HG02610 (cell line): Measurements from ENCODE around the gene LZIC.

Source experiments
- ATAC-seq: cut with Tn5 transposase; IDR thresholded peaks from one replicate; pipeline ENCODE4 v1.9.1; 2021; ENCODE audit warnings: mild to moderate bottlenecking, moderate library complexity; ENCODE audit not compliant: unreplicated experiment

Gene LZIC

DNA sequence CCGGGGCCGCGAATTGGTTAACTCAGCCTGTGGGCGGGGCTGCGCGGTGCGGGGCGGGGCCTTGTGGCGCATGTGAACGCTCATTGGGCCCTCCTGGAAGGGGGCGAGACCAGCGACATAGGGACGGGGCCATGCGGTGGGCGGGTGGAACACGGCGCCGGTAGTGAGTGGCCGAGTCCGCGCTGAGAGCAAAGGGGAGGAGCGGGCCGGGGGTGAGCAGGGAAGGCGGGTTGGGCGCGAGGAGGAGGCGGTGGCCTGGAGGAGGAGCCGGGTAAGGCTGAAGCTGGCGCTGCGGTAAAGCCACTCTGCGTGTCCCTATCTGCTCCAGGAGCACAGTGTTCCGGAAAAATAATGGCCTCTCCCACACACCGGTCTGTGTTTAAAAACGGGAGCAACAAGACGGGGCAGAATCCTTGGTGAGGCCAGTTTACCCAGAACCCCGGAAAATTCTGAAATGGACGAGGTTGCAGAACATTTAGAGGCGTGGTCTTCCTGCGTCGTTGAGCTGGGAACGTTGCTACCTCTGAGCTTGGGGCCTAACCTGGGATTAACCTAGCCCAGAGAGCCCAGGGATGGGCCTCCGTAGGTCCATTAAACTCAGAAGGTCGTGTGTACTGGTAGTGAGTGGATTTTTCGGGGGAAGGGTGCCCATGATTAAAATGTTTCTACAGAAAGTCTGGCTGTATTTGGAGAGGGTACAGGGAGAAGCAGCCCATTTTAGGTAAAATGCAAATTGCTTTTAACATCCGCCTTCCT, 32.6 kb downstream of the LZIC start:
- peak; percentile 94 for ATAC-seq

DNA sequence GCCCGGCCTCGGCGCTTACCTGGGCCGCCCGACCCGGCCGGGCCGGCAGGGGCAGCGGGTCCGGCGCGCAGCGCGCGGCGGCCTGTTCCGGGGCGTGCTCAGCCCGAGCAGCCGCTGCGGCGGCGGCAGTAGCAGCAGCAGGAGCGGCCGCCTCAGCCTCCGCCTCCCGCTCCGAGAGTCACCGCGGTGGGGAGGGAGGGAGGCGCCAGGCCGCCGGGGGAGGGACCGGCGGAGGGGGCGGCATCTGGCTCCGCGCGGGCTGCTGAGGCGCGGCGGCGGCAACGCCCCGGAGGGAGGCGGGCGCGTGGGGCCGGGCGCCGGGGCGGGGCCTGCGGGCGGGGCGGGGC, 33.1 kb downstream of the LZIC start, which contains the start of gene CTNNBIP1:
TSS of gene CTNNBIP1 (minus strand) at position 194 of the 347 bp plus-strand sequence. CDS start 38,205 bp downstream, outside the sequence.
- ATAC-seq: peak; percentile 75

DNA sequence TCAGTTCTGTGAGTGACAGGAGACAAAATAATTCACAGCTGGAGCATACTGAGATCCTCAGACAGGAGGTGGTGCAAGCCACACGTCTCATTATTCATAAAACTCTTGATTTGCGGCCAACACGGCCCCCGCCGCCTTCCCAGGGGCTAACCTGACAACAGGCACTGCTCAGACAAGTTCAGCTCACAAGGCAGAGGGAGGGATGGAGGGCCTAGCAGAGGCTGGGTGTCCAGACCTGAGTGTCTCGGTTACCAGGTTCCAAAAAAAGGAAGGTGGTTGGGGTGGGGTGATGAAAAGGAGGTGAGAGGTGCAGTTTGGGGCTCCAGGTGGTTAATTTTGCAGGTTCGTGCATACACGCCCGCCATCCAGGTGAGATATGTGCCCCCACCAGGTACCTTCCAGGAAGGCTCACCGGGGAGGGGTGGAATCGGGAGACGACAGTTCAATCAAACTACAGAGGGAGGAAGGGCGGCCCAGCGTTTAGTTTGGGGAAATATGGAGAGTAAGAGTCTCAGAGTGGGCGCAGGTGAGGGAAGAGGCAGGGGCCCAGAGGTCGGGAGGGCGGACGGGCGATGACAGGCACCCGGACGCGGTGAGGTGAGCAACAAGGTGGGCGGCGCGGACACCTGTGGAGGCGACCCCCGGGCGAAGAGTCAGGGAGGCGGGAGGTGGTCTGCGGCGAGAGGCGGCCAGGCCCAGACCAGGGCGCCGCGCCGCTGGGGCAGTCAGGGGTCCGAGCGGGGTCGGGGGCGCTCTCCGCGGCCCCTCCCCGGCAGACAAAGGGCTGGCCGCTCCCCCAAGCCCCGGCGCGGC, 33.8 kb downstream of the LZIC start:
- ATAC-seq: no peak

GRCh38 chr1:9908871-9909233, 34.3 kb downstream of the LZIC start:
- no peak for ATAC-seq

DNA sequence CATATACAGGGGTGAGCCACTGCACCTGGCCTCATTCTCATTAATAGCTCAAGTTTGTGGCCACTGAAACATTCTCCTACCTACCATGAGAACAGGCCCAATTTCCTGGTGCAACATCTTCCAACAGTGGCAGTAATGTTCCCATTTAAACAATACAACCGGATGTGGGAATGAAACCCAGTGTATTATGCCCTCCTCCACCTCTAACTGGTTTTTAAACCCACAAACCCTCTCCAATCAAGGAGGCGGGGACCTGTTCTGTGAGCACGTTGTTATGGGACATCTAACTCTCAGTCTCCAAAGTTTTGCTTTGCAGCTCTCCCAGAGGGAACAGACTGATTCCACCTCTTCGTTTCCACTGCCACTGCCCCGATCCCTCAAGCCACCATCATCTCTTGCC, 35.8 kb downstream of the LZIC start:
- ATAC-seq: no peak

- no peak for ATAC-seq
Measured at GRCh38 chr1:9906466-9906865, 36.7 kb downstream of the LZIC start.

DNA sequence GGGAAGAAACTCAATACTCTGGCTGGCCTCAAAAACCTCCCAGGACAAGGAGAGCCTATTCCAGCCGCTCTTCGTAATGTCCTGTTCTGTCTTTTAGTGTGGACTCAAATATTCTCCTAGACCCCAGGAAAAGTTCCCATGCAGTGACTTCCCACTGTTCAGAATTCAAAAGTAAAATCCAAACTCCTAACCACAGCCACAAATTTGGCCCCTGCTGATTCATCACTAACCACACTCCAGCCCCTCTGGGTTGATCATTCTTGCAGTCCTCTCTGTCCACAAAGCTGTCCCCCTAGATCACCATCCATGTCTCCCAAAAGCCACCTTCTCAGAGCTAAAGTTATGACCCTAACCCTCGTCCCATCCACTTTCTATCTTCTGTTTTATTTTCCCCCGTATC, 38.2 kb downstream of the LZIC start:
- no peak for ATAC-seq

DNA sequence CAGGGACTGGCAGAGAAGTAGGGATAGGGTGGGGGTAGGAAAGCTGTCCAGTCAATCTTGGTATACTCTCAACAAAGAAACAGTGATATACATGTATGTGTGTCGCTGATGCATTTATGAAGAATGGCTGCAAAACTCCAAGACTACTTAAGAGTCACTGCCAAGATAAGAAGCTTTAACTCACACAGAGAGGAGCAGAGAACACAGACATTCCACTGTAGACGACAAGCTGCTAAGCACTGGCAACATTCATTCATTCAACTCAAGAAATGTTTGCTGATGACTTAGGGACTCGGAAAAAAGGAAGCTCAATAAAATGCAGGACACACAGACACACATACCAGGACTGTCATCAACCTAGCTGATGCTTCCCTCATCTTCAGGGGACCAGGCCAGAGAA, 38.6 kb downstream of the LZIC start:
- ATAC-seq: no peak

DNA sequence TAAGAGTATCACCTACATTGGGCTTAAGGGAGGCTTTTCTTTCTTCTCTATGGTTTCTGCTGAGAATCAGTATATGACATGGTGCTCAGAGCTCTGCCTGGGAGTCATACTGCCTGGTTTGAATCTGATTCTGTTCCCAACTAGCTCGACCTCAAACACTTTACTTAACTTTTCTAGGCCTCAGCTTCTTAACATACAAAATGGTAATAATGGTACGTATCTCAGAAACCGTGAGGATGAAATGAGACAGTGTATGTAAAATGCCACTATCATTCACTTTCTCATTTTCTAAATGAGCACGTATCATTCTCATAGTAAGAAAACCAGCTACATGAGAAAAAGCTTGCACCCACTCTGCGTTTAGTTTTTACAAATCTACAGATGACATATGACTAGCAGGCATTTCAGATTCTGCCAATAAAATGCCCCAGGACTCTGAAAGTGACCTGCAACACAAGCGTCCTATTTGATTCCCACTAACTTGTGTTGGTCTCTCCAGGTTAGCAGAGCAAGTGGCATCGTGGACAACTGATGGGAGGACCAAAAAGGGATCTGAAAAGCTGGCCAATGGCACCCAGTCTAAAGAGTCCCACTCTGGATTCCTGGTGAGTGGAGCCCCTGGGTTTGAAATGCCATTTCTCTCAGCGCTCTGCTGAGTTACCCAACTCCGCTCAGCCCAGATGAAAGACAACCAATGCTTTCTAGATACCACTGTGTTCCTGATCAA, 39.2 kb downstream of the LZIC start:
- peak; percentile 58 for ATAC-seq

- ATAC-seq: no peak
Measured at GRCh38 chr1:9902060-9902452, 41.1 kb downstream of the LZIC start.

DNA sequence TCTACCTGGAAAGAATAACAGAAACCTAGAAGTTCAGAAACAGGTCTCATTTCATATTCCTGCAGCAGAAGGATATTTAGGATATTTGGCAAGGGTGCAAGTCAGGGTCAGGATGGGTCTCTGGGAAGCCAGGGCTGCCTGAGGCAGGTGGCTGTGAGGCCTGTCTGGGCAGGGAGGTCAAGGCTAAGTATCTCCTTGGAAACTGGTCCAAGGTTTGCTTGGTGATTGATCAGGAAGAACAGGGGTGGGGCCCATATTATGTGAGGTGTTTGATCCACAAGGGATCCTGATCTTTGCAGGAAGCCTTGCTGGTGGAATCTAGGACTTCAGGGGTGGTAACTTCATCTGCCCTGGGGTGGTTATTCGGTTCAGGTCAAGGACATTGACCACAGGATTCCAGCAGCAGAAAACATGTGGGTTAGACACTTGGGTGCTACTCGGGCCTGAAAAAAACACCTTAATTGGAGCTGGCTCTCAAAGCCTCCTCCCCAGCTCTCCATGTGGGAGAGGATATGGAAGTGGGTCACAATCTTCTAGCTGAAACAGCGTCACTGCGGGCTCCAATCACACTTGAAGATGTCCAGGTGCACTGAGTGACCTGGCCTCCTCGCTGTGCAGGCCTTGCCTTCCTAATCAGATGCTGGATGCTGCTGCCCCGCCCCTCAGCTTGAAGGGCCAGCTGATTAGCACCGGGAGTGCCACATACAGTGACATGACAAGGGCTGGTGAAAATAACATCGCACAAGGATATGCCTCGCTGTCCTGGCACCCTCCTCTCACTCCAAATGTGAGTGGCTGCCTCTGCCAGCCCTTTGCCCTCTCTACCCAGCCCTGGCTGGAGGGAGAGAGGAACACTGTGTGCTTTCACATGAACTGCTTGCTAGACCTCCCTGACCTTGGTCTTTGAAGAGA, 41.8 kb downstream of the LZIC start:
- ATAC-seq: no peak

DNA sequence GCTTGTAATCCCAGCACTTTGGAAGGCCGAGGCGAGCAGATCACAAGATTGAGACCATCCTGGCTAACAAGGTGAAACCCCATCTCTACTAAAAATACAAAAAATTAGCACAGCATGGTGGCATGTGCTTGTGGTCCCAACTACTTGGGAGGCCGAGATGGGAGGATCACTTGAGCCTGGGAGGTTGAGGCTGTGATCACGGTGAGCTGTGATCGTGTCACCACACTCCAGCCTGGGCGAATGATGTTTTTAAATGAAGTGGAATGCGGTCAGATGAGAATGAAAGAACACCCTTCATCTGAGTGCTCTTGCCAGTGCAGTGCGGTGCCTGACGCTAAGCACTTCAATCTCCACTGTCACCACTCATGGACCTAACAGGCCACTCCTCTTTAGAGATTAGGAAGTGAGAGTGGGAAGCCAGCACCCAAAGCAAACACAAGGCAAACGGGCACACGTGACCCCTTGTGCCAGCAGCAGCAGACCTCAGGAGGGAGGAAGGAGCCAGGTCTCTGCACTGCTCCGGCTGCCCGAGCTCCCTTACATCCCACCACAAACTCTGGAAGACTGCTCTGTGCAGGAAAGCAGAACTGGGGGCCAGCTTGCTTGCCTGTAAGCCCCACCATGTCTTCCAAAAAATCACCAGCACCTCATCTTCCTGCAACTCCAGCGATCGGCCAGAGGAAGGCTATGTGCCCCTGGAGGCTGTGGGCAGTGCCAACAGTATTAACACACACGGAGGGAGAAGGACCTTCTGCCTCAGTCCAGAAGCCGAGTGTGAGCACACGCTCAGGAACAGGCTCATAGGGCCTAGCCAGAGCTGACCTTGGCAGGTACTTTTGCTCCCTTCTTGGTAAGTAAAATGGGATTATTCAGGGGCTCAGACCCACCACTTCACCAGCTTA, 42.8 kb downstream of the LZIC start:
- ATAC-seq: peak; percentile 40

- no peak for ATAC-seq
Measured at GRCh38 chr1:9894115-9894514, 49.1 kb downstream of the LZIC start.

DNA sequence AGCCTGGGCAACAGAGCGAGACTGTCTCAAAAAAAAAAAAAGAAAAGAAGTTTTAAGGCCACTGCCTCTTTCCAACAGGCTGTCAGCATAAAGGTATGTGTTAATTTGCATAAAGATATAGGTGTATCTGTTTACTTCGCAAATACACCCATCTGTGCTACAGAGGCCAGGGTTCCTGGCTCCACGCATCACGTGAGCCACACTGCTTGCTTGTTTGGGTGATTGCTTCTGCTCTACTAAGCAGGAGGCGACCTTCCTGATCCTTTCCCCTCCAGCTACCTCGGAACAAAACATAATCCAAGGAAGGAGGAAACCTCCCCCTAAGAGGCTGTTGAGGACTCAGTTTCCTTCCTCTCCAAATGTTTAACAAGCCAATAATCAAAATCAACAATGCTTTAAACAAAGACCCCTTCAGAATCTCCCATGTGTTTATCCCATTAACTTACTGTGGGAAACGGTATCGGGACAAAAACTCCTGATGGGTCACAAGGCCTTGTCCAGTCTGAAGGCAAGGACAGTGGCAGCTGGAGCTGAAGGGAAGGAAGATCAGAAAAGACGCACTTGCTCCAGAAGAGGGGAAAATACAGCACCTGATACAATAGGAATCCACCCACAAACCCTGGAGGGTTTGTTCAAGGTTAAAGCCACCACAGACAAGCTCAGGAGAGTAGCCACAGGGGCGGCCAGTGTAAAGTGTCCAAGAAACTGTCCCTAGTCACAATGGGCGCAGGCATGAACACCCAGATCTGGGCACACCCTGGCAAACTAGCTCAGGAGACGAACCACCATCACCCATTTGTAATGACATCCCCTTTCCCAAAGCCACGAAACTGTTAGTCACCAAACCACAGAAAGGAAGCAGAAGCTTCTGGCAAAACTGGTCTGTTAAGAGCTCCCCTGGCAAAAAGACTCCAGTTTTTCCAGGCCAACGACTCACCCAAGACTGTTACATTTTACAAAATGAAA, 50.3 kb downstream of the LZIC start:
- ATAC-seq: no peak

GRCh38 chr1:9891207-9891606, 52.0 kb downstream of the LZIC start:
- ATAC-seq: no peak

GRCh38 chr1:9890224-9890731, 52.9 kb downstream of the LZIC start:
- ATAC-seq: no peak

DNA sequence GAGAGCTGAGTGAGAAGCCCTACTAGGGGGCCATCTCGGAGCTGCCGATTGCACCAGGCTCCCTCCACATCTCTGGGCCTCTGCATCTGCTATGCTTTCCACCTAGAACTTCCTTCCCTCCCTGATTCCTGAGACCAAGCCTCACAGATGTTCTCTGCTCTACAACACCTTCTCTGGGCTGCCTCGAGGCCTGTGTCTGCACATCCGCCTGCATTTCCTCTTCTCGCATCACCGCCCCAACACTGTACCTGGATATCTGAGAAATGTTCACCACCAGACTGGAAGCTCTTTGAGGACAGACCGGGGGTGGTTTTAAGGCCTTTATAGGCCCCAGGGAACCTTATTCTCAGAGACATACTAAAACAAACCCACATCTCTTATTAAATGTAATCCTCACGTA, 53.8 kb downstream of the LZIC start:
- ATAC-seq: no peak

DNA sequence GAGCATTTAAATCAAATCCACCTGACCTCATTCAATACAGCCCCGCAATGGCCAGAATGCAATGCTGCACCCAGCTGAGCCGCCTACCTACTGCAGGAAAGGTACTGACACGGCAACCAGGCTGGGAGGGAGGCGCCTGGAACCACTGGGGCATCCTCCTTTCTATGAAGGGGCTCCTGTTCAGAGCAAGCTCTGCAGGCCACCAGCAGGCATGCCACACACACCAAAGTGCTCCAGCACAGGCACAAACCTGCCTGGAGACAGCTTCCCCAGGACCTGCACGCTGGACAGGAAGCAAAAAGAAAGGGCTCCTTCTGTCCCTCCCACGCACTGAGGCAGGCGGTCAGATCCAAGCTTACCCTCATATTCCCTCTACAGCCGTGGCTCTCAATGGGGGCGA, 54.3 kb downstream of the LZIC start:
- no peak for ATAC-seq
